ENCODE data around the gene FAAH.
"Not testable (repeated sequence)": the region's sequence is repeated elsewhere in the genome, so short reads cannot be mapped to it uniquely, and the experiment has no call there.

FAAH gene

DNA sequence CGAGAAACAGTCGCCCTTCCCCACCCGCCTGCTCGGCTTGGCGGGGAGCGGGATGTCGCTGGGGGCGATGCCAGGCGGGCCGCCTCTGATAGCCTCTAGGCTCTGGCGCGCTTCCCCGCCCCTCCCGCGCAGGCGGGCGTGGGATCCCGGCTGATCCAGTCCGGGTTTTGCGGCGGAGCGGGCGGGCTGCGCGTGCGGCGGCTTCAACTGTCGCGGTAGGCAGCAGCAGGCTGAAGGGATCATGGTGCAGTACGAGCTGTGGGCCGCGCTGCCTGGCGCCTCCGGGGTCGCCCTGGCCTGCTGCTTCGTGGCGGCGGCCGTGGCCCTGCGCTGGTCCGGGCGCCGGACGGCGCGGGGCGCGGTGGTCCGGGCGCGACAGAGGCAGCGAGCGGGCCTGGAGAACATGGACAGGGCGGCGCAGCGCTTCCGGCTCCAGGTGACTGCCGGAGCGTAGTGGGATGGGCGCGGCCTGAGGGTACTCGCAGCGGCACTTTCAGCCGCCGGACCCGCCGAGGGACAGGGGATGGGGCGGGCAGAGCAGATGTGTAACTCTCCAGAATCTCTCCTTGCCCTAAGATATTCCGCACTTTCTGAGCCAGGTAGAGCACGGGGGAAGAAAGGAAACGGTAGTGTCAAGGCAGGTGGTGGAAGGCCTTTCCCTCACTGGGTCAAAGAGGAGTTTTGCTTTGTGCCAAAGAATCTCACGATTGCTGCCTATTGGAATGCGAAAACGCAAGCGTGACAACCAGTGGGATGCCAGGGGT is at the start of gene FAAH:
Gene FAAH (plus strand): TSS at position 210 of the 764 bp plus-strand sequence. CDS start 32 bp downstream, at position 242.
- Mint-ChIP-seq H3K27ac (peak within 1 kb of the TSS; percentile 83 to 91 (median 85)), H3K36me3 (ENCODE audit: low read depth) (no peaks in the 10 kb centered on the region), H3K4me3 (peak within 1 kb of the TSS; percentile 86 to 91 (median 87)), H3K27me3 (ENCODE audit: low read depth) (peaks cover 46% of the 10 kb centered on the region), H3K4me1 (peaks cover 43% of the 10 kb centered on the region), H3K9me3 (peaks cover 5% of the 10 kb centered on the region)
- no peak for TF ChIP-seq CTCF (IDR thresholded peaks at IDR 0.05; ENCODE audit: unreplicated experiment in 3 of 3)

GRCh38 chr1:46344481-46344880 is 49.6 kb upstream of the FAAH start:
- no peak overlapping the region for H3K4me3 Mint-ChIP-seq
- H3K27me3 Mint-ChIP-seq (ENCODE audit: low read depth) = no peaks in the 10 kb centered on the region
- H3K27ac Mint-ChIP-seq = no peak overlapping the region
- no peaks in the 10 kb centered on the region for H3K9me3 Mint-ChIP-seq
- TF ChIP-seq CTCF (IDR thresholded peaks at IDR 0.05; ENCODE audit: unreplicated experiment in 3 of 3) = no peak
- peaks cover 27% of the 10 kb centered on the region for H3K4me1 Mint-ChIP-seq
- peaks cover 44% of the 10 kb centered on the region for H3K36me3 Mint-ChIP-seq (ENCODE audit: low read depth)

GRCh38 chr1:46345281-46345680 is 48.8 kb upstream of the FAAH start:
- no peaks in the 10 kb centered on the region for H3K9me3 Mint-ChIP-seq
- peak overlapping the region in 1 of 3 experiments; percentile 30 for H3K27ac Mint-ChIP-seq
- H3K4me1 Mint-ChIP-seq = peaks cover 23% of the 10 kb centered on the region
- no peak overlapping the region for H3K4me3 Mint-ChIP-seq
- H3K27me3 Mint-ChIP-seq (ENCODE audit: low read depth) = no peaks in the 10 kb centered on the region
- peaks cover 52% of the 10 kb centered on the region for H3K36me3 Mint-ChIP-seq (ENCODE audit: low read depth)
- no peak for TF ChIP-seq CTCF (IDR thresholded peaks at IDR 0.05; ENCODE audit: unreplicated experiment in 3 of 3)

GRCh38 chr1:46352363-46352762 is 41.8 kb upstream of the FAAH start:
- Mint-ChIP-seq H3K27ac (no peak overlapping the region), H3K36me3 (ENCODE audit: low read depth) (peaks cover 61% of the 10 kb centered on the region), H3K9me3 (no peaks in the 10 kb centered on the region), H3K4me1 (no peaks in the 10 kb centered on the region), H3K4me3 (no peak overlapping the region), H3K27me3 (ENCODE audit: low read depth) (no peaks in the 10 kb centered on the region)
- no peak for TF ChIP-seq CTCF (IDR thresholded peaks at IDR 0.05; ENCODE audit: unreplicated experiment in 3 of 3)

DNA sequence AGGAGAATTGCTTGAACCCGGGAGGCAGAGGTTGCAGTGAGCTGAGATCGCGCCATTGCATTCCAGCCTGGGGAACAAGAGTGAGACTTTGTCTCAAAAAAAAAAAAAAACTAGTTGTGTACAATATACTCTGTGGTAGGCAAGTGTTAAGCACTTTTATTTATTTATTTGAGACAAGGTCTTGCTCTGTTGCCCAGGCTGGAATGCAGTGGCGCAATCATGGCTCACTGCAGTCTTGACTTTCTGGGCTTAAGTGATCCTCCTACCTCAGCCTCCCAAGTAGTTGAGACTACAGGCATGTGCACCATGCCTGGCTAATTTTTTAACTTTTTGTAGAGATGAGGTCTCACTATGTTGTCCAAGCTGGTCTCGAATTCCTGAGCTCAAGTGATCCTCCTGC is 38.2 kb upstream of the FAAH start:
- not testable (repeated sequence) for H3K27me3 Mint-ChIP-seq (ENCODE audit: low read depth); H3K4me1 Mint-ChIP-seq; H3K27ac Mint-ChIP-seq; H3K9me3 Mint-ChIP-seq; H3K4me3 Mint-ChIP-seq
- H3K36me3 Mint-ChIP-seq (ENCODE audit: low read depth) = peaks cover 49% of the 10 kb centered on the region

- TF ChIP-seq CTCF (IDR thresholded peaks at IDR 0.05; ENCODE audit: unreplicated experiment in 3 of 3) = no peak
- H3K27ac Mint-ChIP-seq = no peak overlapping the region
- no peaks in the 10 kb centered on the region for H3K4me1 Mint-ChIP-seq
- H3K36me3 Mint-ChIP-seq (ENCODE audit: low read depth) = peaks cover 50% of the 10 kb centered on the region
- H3K27me3 Mint-ChIP-seq (ENCODE audit: low read depth) = no peaks in the 10 kb centered on the region
- H3K9me3 Mint-ChIP-seq = no peaks in the 10 kb centered on the region
- H3K4me3 Mint-ChIP-seq = no peak overlapping the region
Measured at GRCh38 chr1:46362158-46362557, 32.0 kb upstream of the FAAH start.
